IPS-NIHi7 (cell line): ENCODE results near the gene HS3ST5.
"Not testable (repeated sequence)": the region's sequence is repeated elsewhere in the genome, so short reads cannot be mapped to it uniquely, and the experiment has no call there.

ENCODE experiments used
- DNase-seq: peaks from one replicate; pipeline ENCODE4 v3.0.0; 2012; ENCODE audit warnings: mixed read lengths; ENCODE audit errors: extremely low spot score

Gene HS3ST5

DNA sequence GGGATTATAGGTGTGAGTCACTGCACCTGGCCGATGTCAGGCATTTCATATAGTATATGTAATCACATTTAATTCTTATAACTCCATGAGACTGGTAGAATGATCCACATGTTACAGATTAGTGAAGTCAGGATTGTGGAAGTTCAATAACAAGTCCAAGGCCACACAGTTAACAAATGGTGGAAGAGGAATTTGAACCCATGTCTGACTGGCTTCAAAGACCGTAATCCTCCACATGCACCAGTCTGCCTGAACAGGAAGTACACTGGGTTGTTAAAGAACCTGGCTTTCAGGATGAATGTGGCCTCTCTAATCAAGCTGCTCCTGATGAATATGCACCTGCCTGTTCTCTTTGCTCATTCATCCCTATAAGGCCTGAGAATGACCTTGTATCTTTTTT, 249.9 kb downstream of the HS3ST5 start:
- DNase-seq, result no peak

- DNase-seq, result no peak
Measured at GRCh38 chr6:114090626-114091025, 252.2 kb downstream of the HS3ST5 start.

DNA sequence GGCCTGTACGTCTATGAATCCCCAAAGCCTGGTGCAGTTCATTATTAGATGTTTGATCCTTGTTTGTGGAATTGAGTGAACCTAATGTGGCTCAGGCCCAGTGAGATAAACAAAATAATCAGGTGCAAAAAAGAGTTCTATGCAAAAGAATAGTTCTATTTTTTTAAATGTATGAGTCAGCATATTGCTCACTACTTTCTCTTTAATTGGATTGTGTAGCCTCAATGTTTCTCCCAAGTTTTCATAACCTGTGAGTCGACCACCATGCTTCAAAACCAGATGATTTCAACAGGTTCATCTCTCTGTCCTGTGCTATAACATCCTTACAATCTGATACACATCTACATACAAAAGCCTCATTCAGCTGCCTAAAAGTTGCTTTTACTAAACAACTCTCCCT, 255.3 kb downstream of the HS3ST5 start:
- DNase-seq, result no peak

DNA sequence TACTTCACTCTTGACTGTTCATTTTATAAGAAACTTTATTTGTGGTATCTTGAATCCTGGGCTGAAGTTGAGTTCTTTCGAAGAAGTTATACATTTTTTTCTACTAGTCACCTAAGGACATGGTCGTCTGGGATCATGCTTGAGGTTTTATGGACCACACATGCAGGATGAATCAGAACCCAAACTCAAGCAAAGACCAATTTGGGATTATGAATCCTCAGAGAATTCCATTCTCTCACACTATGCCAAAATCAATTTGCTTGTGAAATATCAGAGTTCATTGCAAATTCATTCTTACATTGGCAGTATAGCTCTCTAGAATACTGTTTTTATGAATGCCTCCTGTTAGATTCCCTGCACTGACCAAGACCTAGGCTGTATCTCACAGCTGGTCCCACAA, 257.6 kb downstream of the HS3ST5 start:
- DNase-seq, result no peak

- no peak for DNase-seq
Measured at GRCh38 chr6:114084327-114084890, 258.4 kb downstream of the HS3ST5 start.

- DNase-seq, result no peak
Measured at GRCh38 chr6:114083251-114083650, 259.6 kb downstream of the HS3ST5 start.

DNA sequence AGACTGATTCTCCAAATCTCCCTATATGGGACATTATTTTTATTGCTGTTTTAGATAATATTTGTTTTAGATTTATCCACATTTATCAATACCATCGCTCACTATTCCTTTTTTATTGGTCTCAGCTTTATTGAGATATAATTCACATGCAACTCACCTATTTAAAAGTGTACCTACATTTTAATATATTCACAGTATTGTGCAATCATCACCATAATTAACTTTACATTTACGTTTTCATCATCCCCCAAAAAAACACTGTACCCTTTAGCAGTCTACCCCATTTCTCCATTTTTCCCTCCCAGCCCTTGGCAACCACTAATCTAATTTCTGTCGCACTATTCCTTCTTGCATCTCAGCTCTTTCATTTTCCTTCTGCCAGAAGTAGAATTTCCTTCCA, 261.1 kb downstream of the HS3ST5 start:
- no peak for DNase-seq

DNA sequence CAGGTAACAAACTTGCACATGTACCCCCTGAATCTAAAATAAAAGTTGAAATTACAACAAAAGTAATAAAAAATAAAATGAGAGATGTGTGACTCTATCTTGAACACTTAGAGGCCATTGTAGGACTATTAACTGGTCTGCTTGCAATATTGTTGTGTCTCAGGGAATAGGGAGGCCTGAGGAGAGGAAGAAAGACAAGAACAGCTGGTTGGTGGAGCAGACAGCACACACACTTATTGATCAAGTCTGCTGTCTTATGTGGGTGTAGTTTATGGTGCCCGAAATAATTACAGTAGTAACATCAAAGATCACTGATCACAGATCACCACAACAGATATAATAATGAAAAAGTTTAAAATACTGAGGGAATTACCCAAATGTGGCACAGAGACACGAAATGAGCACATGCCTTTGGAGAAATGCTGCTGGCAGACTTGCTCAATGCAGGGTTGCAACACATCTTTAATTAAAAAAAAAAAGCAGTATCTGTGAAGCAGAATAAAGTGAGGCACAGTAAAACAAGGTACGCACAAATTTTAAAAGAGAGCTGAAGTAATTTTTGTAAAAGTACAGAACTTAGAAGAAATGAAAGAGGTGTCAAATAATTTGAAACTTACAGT, 261.8 kb downstream of the HS3ST5 start:
- DNase-seq, result no peak

DNA sequence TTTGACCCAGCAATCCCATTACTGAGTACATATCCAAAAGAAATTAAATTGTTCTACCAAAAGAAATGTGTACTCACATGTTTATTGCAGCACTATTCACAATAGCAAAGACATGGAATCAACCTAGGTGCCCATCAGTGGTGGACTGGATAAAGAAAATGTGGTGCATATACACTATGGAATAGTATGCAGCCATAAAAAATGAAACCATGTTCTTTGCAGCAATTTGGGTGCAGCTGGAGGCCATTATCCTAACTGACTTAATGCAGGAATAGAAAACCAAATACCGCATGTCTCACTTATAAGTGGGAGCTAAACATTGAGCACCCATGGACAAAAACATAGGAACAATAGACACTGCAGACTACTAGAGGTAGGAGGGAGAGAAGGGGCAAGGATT, 262.4 kb downstream of the HS3ST5 start:
- not testable (repeated sequence) for DNase-seq

DNA sequence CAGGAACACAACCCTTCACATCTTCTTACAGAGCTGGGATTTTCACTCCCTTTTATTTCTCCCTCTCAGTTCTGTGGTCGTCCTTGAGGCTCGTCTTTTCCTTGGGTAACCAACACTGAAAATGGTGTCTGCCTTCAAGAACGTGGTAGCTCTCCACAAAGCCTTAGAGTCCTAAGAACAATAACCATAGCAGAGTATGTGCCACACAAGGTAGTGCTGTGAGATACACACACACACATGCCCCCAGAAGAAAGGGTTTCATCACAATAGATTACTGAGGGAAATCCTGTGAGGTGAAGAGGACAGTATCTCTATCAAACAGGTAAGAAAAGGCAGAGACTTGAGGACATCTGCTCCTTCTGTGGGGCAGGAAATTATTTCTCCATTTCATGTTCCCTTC, 267.0 kb downstream of the HS3ST5 start:
- DNase-seq, result no peak

DNA sequence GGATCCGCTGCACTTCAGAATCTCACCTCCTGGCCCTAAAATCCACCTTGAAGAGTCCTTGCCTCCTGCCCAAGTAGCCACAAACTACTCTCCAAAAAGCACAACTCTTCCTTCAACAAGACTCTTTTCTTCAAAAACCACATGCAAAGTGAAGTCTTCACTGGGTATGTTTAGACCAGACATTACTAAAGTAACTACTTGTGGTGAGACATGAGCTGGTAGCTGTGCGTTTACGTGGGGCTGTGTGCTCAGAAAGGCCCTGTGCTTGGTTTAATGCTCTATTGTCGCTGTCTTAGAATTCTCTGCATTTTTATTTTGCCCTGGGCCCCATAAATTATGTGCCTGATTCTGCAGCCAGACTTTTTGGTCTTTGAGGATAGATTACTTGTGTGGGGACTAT, 267.5 kb downstream of the HS3ST5 start:
- DNase-seq, result no peak

GRCh38 chr6:114068771-114069170, 274.1 kb downstream of the HS3ST5 start:
- DNase-seq, result no peak

- no peak for DNase-seq
Measured at GRCh38 chr6:114068116-114068515, 274.7 kb downstream of the HS3ST5 start.

DNA sequence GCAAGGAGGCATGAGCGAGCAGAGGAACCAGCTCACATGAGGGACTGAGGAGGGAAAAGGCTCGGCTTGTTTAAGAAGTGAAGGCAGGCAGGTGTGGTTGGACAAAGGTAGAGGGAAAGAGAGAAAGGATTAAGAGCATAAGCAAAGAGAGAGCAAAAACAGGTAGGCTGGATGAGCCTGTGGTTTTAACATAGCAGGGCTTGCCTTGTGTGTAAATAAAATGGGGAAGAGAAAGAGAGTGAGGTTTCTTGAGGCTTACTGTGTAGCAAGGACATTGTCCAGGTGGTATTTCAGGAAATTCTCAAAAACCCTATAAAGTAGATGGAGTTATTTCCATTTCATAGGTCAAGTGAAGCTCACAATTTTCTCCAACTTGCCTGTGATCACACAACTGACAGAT, 278.0 kb downstream of the HS3ST5 start:
- DNase-seq, result no peak

DNA sequence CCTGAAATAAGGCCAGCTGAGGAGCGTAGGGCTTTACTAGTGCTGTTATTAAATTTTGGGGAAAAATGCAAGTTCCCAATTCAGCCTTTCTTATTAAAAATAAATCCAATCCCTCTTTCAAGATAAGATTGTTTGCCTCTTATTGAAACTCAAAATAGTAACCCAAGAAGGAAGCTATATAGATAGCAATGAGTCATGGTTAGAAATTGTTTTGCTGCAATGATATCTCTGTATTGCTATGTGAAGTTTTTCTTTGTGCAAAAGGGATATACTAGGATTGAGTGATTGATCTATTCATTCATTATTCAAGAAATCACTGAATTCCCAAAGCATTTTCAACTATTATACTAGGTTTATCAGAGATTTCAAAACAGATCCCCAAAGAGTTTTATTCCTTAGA, 278.9 kb downstream of the HS3ST5 start:
- no peak for DNase-seq

DNA sequence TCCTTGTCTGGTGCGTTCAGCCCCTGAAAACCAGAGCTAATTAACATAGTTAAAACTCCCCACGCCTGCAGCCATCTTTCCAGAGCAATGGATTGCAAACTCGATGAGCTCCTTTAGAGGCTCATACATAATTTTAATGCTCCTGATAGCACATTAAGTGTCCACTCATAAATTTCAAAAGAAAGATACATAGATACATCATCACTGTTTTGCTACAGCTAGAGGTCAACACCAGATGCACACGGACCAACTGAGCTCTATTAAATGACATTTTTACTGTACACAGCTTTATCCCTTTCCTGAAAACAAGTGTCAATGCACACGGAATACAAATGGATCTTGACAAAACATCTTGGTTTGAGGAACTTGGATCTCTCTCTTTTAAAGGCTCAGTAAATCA, 280.6 kb downstream of the HS3ST5 start:
- DNase-seq, result no peak

DNA sequence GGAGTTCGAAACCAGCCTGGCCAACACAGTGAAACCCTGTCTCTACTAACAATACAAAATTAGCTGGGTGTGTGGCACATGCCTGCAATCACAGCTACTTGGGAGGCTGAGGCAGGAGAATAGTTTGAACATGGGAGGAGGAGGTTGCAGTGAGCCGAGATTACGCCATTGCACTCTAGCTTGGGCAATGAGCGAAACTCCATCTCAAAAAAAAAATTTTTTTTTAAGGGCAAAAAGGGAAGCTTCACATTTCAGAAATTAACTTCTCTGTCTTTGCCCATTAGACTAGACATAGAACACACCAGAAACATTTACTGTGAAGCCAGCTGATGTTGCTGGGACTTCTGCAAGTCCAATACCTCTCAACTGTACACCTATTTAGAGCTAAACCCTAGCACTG, 281.1 kb downstream of the HS3ST5 start:
- DNase-seq, result no peak

DNA sequence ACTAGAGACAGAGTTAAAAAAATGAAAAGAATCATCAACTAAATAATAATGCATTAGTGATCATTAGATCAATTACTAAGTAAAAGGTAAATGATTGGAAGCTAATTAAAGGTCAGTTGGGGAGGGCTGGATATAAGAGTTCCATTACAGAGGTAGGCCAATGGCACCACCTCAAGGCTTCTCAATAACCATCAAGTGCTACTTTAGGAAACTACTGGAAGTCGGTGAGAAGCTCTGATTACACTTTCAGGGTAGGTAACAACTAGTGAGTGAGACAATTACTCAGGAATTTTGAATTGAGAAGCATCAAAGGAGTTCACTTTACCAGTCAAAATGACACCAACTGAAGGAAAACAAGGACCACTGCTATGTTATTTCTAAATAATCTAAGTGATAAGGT, 281.7 kb downstream of the HS3ST5 start:
- DNase-seq, result peak; percentile 32

- DNase-seq, result no peak
Measured at GRCh38 chr6:114058435-114058834, 284.4 kb downstream of the HS3ST5 start.

- no peak for DNase-seq
Measured at GRCh38 chr6:114055763-114056162, 287.1 kb downstream of the HS3ST5 start.

- no peak for DNase-seq
Measured at GRCh38 chr6:114055349-114055748, 287.5 kb downstream of the HS3ST5 start.

- no peak for DNase-seq
Measured at GRCh38 chr6:114053791-114054190, 289.0 kb downstream of the HS3ST5 start.

DNA sequence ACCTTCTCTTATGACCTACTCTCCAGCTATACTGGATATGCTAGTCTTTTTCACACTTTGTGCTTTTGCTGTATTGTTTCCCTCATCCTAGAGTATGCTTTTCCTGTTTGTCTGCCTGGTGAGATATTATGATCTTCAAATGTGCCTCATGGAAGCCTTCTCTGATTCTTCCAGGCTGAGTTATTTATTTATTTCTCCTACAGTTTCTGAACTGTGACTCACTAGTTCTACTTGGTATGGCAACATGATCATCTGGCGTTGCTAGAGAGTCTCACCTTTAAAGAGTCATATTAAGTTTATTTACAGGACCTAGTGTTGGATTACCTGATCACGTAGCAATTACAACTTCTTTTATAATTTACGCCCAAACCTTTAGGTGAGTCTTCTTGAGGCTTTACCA, 290.7 kb downstream of the HS3ST5 start:
- no peak for DNase-seq

- no peak for DNase-seq
Measured at GRCh38 chr6:114051031-114051430, 291.8 kb downstream of the HS3ST5 start.
